H9 (cell line): Measurements from ENCODE around the gene APBA3. TPM values are rescaled to one million over a fixed set of nuclear protein-coding genes. Genes with fewer than 3 reads are reported as not detected.

Experiments
- DNase-seq: peaks from one replicate; pipeline ENCODE4 v3.0.0-alpha.2; 2017
- H2AFZ ChIP-seq: one replicate; pipeline ENCODE4 v1.6.1; 2013; ENCODE audit warnings: mild to moderate bottlenecking, low read length, control low read depth, moderate library complexity
- H2AK5ac ChIP-seq: 2 replicates; pipeline ENCODE4 v1.6.1; 2013; ENCODE audit warnings: low read length, control low read depth, mixed read lengths; ENCODE audit not compliant: insufficient read length
- H2BK120ac ChIP-seq: one replicate; pipeline ENCODE4 v1.6.1; 2013; ENCODE audit warnings: low read depth, mild to moderate bottlenecking, low read length, control low read depth, inconsistent platforms; ENCODE audit not compliant: poor library complexity, severe bottlenecking
- H2BK12ac ChIP-seq: 2 replicates; pipeline ENCODE4 v1.6.1; 2013; ENCODE audit warnings: low read length, control low read depth, mixed read lengths, low read depth; ENCODE audit not compliant: insufficient read length
- H2BK15ac ChIP-seq: 2 replicates; pipeline ENCODE4 v1.6.1; 2013; ENCODE audit warnings: low read depth, low read length, control low read depth
- H2BK20ac ChIP-seq: one replicate; pipeline ENCODE4 v1.6.1; 2013; ENCODE audit warnings: low read depth, mild to moderate bottlenecking, low read length, control low read depth, inconsistent platforms; ENCODE audit not compliant: poor library complexity, severe bottlenecking
- H2BK5ac ChIP-seq: 2 replicates; pipeline ENCODE4 v1.6.1; 2013; ENCODE audit warnings: low read length, control low read depth, mixed read lengths; ENCODE audit not compliant: insufficient read length
- H3K14ac ChIP-seq: 2 replicates; pipeline ENCODE4 v1.6.1; 2013; ENCODE audit warnings: low read length, control low read depth; ENCODE audit not compliant: insufficient read depth
- H3K18ac ChIP-seq: 2 replicates; pipeline ENCODE4 v1.6.1; 2013; ENCODE audit warnings: low read depth, mild to moderate bottlenecking, mixed read lengths, low read length, control low read depth; ENCODE audit not compliant: insufficient read length
- H3K23ac ChIP-seq: 2 replicates; pipeline ENCODE4 v1.6.1; 2013; ENCODE audit warnings: low read length, control low read depth, mixed read lengths, low read depth; ENCODE audit not compliant: insufficient read length
- H3K23me2 ChIP-seq: 2 replicates; pipeline ENCODE4 v1.6.1; 2013; ENCODE audit warnings: low read depth, mild to moderate bottlenecking, mixed read lengths, low read length, control low read depth; ENCODE audit not compliant: insufficient read length, poor library complexity, severe bottlenecking
- H3K27ac ChIP-seq: 2 replicates; pipeline ENCODE4 v1.5.1; 2013; ENCODE audit warnings: low read length, control low read depth, mixed read lengths, low read depth; ENCODE audit not compliant: insufficient read length
- H3K27me3 ChIP-seq: 2 replicates; pipeline ENCODE4 v1.6.1; 2013; ENCODE audit warnings: low read length, control low read depth, inconsistent platforms; ENCODE audit not compliant: insufficient read depth
- H3K4ac ChIP-seq: 2 replicates; pipeline ENCODE4 v1.6.1; 2013; ENCODE audit warnings: low read depth, mild to moderate bottlenecking, control low read depth, inconsistent platforms, low read length, moderate library complexity
- H3K4me1 ChIP-seq: 2 replicates; pipeline ENCODE4 v1.6.1; 2013; ENCODE audit warnings: low read length, control low read depth, inconsistent platforms; ENCODE audit not compliant: insufficient read depth
- H3K4me2 ChIP-seq: 2 replicates; pipeline ENCODE4 v1.6.1; 2013; ENCODE audit warnings: low read length, control low read depth, mixed read lengths; ENCODE audit not compliant: insufficient read length, insufficient read depth
- H3K56ac ChIP-seq: 2 replicates; pipeline ENCODE4 v1.6.1; 2013; ENCODE audit warnings: low read depth, mild to moderate bottlenecking, mixed read lengths, low read length, control low read depth; ENCODE audit not compliant: insufficient read length
- H3K79me1 ChIP-seq: 2 replicates; pipeline ENCODE4 v1.6.1; 2013; ENCODE audit warnings: low read depth, mild to moderate bottlenecking, moderate library complexity, low read length, control low read depth, inconsistent platforms; ENCODE audit not compliant: insufficient read depth, poor library complexity, severe bottlenecking
- H3K79me2 ChIP-seq: 2 replicates; pipeline ENCODE4 v1.6.1; 2013; ENCODE audit warnings: low read length, control low read depth, inconsistent platforms; ENCODE audit not compliant: insufficient read depth
- H3K9ac ChIP-seq: 2 replicates; pipeline ENCODE4 v1.6.1; 2013; ENCODE audit warnings: low read length, control low read depth, mixed read lengths; ENCODE audit not compliant: insufficient read length; ENCODE audit errors: extremely low read depth
- H3K9me3 ChIP-seq: one replicate; pipeline ENCODE4 v1.6.1; 2013; ENCODE audit warnings: low read depth, low read length, inconsistent platforms; ENCODE audit not compliant: control insufficient read depth
- H3T11ph ChIP-seq: one replicate; pipeline ENCODE4 v1.6.1; 2013; ENCODE audit warnings: mild to moderate bottlenecking, low read length, control low read depth, inconsistent platforms
- H4K20me1 ChIP-seq: one replicate; pipeline ENCODE4 v1.6.1; 2013; ENCODE audit not compliant: control insufficient read depth, insufficient read length, insufficient read depth
- H4K5ac ChIP-seq: 2 replicates; pipeline ENCODE4 v1.6.1; 2013; ENCODE audit warnings: low read depth, mild to moderate bottlenecking, mixed read lengths, low read length, control low read depth; ENCODE audit not compliant: insufficient read length
- H4K8ac ChIP-seq: replicated peaks from 2 replicates; pipeline ENCODE4 v1.6.1; 2013; ENCODE audit warnings: low read length, control low read depth, mixed read lengths, low read depth; ENCODE audit not compliant: insufficient read length
- H4K91ac ChIP-seq: 2 replicates; pipeline ENCODE4 v1.6.1; 2013; ENCODE audit warnings: low read depth, mild to moderate bottlenecking, moderate library complexity, mixed read lengths, low read length, control low read depth; ENCODE audit not compliant: insufficient read length
- H3K27ac Mint-ChIP-seq, 3 experiments: 2 replicates in 2 of 3; 3 replicates in 1 of 3; pipeline ENCODE4 v1.8.0; 2020 to 2021; ENCODE audit warnings: mixed read lengths in 3 of 3, mild to moderate bottlenecking in 1 of 3, moderate library complexity in 1 of 3
- H3K27me3 Mint-ChIP-seq: 2 replicates; pipeline ENCODE4 v1.8.0; 2021; ENCODE audit warnings: low read depth, mild to moderate bottlenecking, moderate library complexity, mixed read lengths
- H3K36me3 Mint-ChIP-seq, 3 experiments: 2 replicates in 2 of 3; 3 replicates in 1 of 3; pipeline ENCODE4 v1.8.0; 2020 to 2021; ENCODE audit warnings: low read depth in 3 of 3, mixed read lengths in 3 of 3; ENCODE audit not compliant: insufficient read depth in 1 of 3
- H3K4me1 Mint-ChIP-seq, 2 experiments: 2 replicates each; pipeline ENCODE4 v1.8.0; 2020; ENCODE audit warnings: mixed read lengths in 2 of 2
- H3K4me3 Mint-ChIP-seq, 2 experiments: 2 replicates in 1 of 2; 3 replicates in 1 of 2; pipeline ENCODE4 v1.8.0; 2020 to 2021; ENCODE audit warnings: mild to moderate bottlenecking in 2 of 2, mixed read lengths in 2 of 2, moderate library complexity in 1 of 2
- H3K9me3 Mint-ChIP-seq, 2 experiments: 2 replicates in 1 of 2; 3 replicates in 1 of 2; pipeline ENCODE4 v1.8.0; 2020; ENCODE audit warnings: mild to moderate bottlenecking in 2 of 2, mixed read lengths in 2 of 2, moderate library complexity in 1 of 2
- CTCF ChIP-seq: fragments of 200-600 bp; sonication (generic); conservative IDR thresholded peaks from 3 replicates; pipeline ENCODE4 v1.8.0; 2021; ENCODE audit warnings: antibody characterized with exemption, mild to moderate bottlenecking
- WGBS: extraction: QIAGEN DNeasy Blood & Tissue Kit; methylation state at CpG from one replicate; pipeline ENCODE4 v1.1.7; 2013; ENCODE audit warnings: missing lambda C conversion rate, low lambda C conversion rate, mixed read lengths; ENCODE audit not compliant: insufficient read length; ENCODE audit errors: extremely low coverage; 5-methylcytosine and 5-hydroxymethylcytosine counted together
- total RNA-seq: library from RNA; stranded (reverse); gene quantifications from 2 replicates; pipeline ENCODE4 v1.2.1, GENCODE V29; 2021

The APBA3 gene
- total RNA-seq, 1 experiment from 2014 or later = 21.8 TPM

GRCh38 chr19:3719868-3720267, 41.6 kb downstream of the APBA3 start:
- peaks cover 10% of the 10 kb centered on the region for H3K23me2 ChIP-seq
- no peak overlapping the region for H3K9ac ChIP-seq
- no peaks in the 10 kb centered on the region for H3K79me1 ChIP-seq
- H3K18ac ChIP-seq = no peak overlapping the region
- Mint-ChIP-seq H3K27me3 (peaks cover 3% of the 10 kb centered on the region), H3K9me3 (no peaks in the 10 kb centered on the region; a peak in 1 of 5 replicates), H3K27ac (no peak overlapping the region), H3K36me3 (no peaks in the 10 kb centered on the region), H3K4me3 (no peak overlapping the region), H3K4me1 (peaks cover 11 to 28% of the 10 kb centered on the region in 2 experiments)
- WGBS = no CpG with 5 or more reads among the region's 4 CpGs
- no peak overlapping the region for H2BK5ac ChIP-seq
- no peak overlapping the region for H4K5ac ChIP-seq
- H3K27ac ChIP-seq = no peak overlapping the region
- no peak overlapping the region for H3K4me2 ChIP-seq
- no peak overlapping the region for H3K23ac ChIP-seq
- no peak overlapping the region for H3K56ac ChIP-seq
- H4K20me1 ChIP-seq = no peaks in the 10 kb centered on the region
- no peak for DNase-seq
- no peak overlapping the region for H3T11ph ChIP-seq
- H2BK15ac ChIP-seq = no peak overlapping the region
- no peak overlapping the region for H2AFZ ChIP-seq
- H3K79me2 ChIP-seq = no peaks in the 10 kb centered on the region
- no peak overlapping the region for H4K8ac ChIP-seq
- H3K14ac ChIP-seq = no peak overlapping the region
- no peak overlapping the region for H4K91ac ChIP-seq
- TF ChIP-seq CTCF = no peak
- H2BK120ac ChIP-seq = no peak overlapping the region
- no peak overlapping the region for H2BK20ac ChIP-seq
- no peaks in the 10 kb centered on the region for H3K27me3 ChIP-seq
- H3K4ac ChIP-seq = no peak overlapping the region
- no peaks in the 10 kb centered on the region for H3K9me3 ChIP-seq
- no peak overlapping the region for H2BK12ac ChIP-seq
- no peak overlapping the region for H2AK5ac ChIP-seq
- H3K4me1 ChIP-seq = no peaks in the 10 kb centered on the region; the same call in 1 of the 2 replicates
